ES-I3 (cell line): ENCODE results near the gene FBXO46.

Experiments
- H3K36me3 ChIP-seq: 2 replicates; pipeline ENCODE4 v1.6.1; 2013; ENCODE audit warnings: mild to moderate bottlenecking, low read length, control low read depth, moderate library complexity; ENCODE audit not compliant: insufficient read depth
- H3K4me1 ChIP-seq: 2 replicates; pipeline ENCODE4 v1.6.1; 2013; ENCODE audit warnings: mild to moderate bottlenecking, control low read depth, low read length; ENCODE audit not compliant: insufficient read depth
- H3K9ac ChIP-seq: 2 replicates; pipeline ENCODE4 v1.6.1; 2013; ENCODE audit warnings: low read depth, mild to moderate bottlenecking, low read length, moderate library complexity
- H3K9me3 ChIP-seq: 2 replicates; pipeline ENCODE4 v1.6.1; 2013; ENCODE audit warnings: mild to moderate bottlenecking, low read length, moderate library complexity; ENCODE audit not compliant: control insufficient read depth, insufficient read depth

Gene FBXO46

DNA sequence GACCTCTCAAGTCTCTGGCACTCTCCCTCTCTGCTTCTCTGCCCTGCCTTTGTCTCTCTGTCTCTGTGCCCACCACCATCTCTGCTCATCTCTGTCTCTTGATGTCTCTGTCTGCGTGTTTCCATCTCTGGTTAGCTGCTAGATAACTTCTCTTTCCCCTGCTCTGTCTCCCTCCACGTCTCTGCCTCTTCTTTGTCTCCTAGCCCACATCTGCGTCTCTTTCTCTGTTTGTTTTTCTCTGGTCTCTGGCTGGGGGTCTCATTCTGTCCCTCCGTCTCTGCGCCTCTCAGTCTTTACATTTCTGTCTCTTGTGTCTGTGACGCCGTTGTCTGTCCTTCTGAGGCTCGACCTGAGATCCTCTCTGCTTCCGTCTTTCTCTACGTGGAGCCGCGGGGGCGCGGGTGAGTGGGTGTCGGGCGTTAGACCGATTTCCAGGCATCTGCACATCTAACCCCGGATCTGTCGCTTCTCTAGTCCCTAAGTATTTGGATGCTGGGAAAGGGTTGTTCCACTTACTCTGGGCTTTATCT, 62.3 kb downstream of the FBXO46 start:
- H3K9ac ChIP-seq = peak overlapping the region; percentile 71; the same call in 1 of the 2 replicates
- H3K9me3 ChIP-seq = no peaks in the 10 kb centered on the region
- H3K4me1 ChIP-seq = peaks cover 7% of the 10 kb centered on the region
- no peaks in the 10 kb centered on the region for H3K36me3 ChIP-seq

- H3K9ac ChIP-seq = peak within 1 kb of the TSS; percentile 71; the same call in 1 of the 2 replicates
- H3K36me3 ChIP-seq = no peaks in the 10 kb centered on the region
- H3K4me1 ChIP-seq = peaks cover 7% of the 10 kb centered on the region
- no peaks in the 10 kb centered on the region for H3K9me3 ChIP-seq
These were observed 62.9 kb downstream of the FBXO46 start, which contains the start of gene GIPR for GRCh38 chr19:45667620-45668341. GIPR (plus strand) TSS chr19:45668221; CDS start chr19:45669521, 1,300 bp downstream.

- Histone ChIP-seq H3K9ac (no peak overlapping the region), H3K36me3 (no peaks in the 10 kb centered on the region), H3K9me3 (no peaks in the 10 kb centered on the region), H3K4me1 (peaks cover 7% of the 10 kb centered on the region)
These were observed 66.1 kb downstream of the FBXO46 start for GRCh38 chr19:45664575-45664974.

DNA sequence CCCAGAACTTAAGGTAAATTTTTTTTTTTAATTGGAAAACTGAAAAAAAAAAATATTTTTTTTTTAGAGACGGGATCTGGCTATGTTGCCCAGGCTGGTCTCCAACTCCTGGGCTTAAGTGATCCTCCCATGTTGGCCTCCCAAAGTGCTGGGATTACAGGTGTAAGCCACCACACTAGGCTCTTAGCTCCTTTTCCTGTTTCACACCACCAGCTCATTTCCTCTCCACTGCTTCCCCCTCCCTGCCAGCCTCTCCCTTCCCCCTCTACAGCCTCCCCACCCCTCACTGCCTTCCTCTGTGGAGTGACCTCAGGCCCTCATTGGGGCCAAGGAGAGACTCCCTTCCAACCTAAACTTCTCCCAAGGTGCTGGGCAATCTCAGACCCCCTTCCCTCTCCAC, 66.9 kb downstream of the FBXO46 start:
- H3K9ac ChIP-seq = no peak overlapping the region

GRCh38 chr19:45660636-45661035, 70.1 kb downstream of the FBXO46 start:
- no peaks in the 10 kb centered on the region for H3K9me3 ChIP-seq
- H3K4me1 ChIP-seq = no peaks in the 10 kb centered on the region
- H3K36me3 ChIP-seq = no peaks in the 10 kb centered on the region
- H3K9ac ChIP-seq = no peak overlapping the region

More for the DNA sequence above, 66.9 kb downstream of the FBXO46 start:
- Histone ChIP-seq H3K4me1 (peaks cover 7% of the 10 kb centered on the region), H3K9me3 (no peaks in the 10 kb centered on the region), H3K36me3 (no peaks in the 10 kb centered on the region)
